GM23338 (cell line): Measurements from ENCODE around the gene NDEL1. TPM values are rescaled to one million over a fixed set of nuclear protein-coding genes. Genes with fewer than 3 reads are reported as not detected.

Experiments used
- ATAC-seq: fragments of 200-7000 bp; cut with Tn5 transposase; 3 replicates; pipeline ENCODE4 v1.9.1; 2020
- DNase-seq: peaks from one replicate; pipeline ENCODE4 v3.0.0-alpha.2; 2015; ENCODE audit warnings: low spot score
- H2AFZ ChIP-seq: fragments of 200-600 bp; sonication (generic); 2 replicates; pipeline ENCODE4 v1.8.0; 2016; ENCODE audit warnings: antibody characterized with exemption, mild to moderate bottlenecking, moderate library complexity
- H3F3A ChIP-seq: fragments of 200-600 bp; sonication (generic); replicated peaks from 2 replicates; pipeline ENCODE4 v1.8.0; 2017; ENCODE audit warnings: antibody characterized with exemption, mixed run types, low read depth
- H3K27ac ChIP-seq: fragments of 200-600 bp; sonication (generic); 2 replicates; pipeline ENCODE4 v1.6.1; 2016; ENCODE audit warnings: low read depth
- H3K27me3 ChIP-seq: fragments of 200-600 bp; sonication (generic); 2 replicates; pipeline ENCODE4 v1.8.0; 2016; ENCODE audit warnings: mild to moderate bottlenecking, mixed run types, moderate library complexity; ENCODE audit not compliant: insufficient read depth
- H3K36me3 ChIP-seq: fragments of 200-600 bp; sonication (generic); 2 replicates; pipeline ENCODE4 v1.8.0; 2016; ENCODE audit warnings: mild to moderate bottlenecking; ENCODE audit not compliant: insufficient read depth
- H3K4me1 ChIP-seq: fragments of 200-600 bp; sonication (generic); 2 replicates; pipeline ENCODE4 v1.8.0; 2016; ENCODE audit warnings: mild to moderate bottlenecking, moderate library complexity; ENCODE audit not compliant: insufficient read depth
- H3K4me2 ChIP-seq: fragments of 200-600 bp; sonication (generic); 2 replicates; pipeline ENCODE4 v1.7.1; 2017; ENCODE audit warnings: mixed run types
- H3K4me3 ChIP-seq: fragments of 200-600 bp; sonication (generic); 2 replicates; pipeline ENCODE4 v1.6.1; 2016; ENCODE audit warnings: mixed run types
- H3K79me2 ChIP-seq: fragments of 200-600 bp; sonication (generic); replicated peaks from 2 replicates; pipeline ENCODE4 v1.8.0; 2017; ENCODE audit warnings: mild to moderate bottlenecking; ENCODE audit not compliant: insufficient read depth
- H3K9me2 ChIP-seq: fragments of 200-600 bp; sonication (generic); 2 replicates; pipeline ENCODE4 v1.8.0; 2017; ENCODE audit not compliant: insufficient read depth
- H4K20me1 ChIP-seq: fragments of 200-600 bp; sonication (generic); replicated peaks from 2 replicates; pipeline ENCODE4 v1.8.0; 2017; ENCODE audit warnings: mild to moderate bottlenecking; ENCODE audit not compliant: insufficient read depth
- H3K27ac Mint-ChIP-seq: 2 replicates; pipeline ENCODE4 v1.8.0; 2020; ENCODE audit warnings: inconsistent platforms, mild to moderate bottlenecking, moderate library complexity, mixed read lengths
- H3K27me3 Mint-ChIP-seq: 3 replicates; pipeline ENCODE4 v1.8.0; 2022; ENCODE audit warnings: low read depth, mild to moderate bottlenecking, moderate library complexity, mixed read lengths, inconsistent platforms; ENCODE audit not compliant: insufficient read depth, poor library complexity
- H3K36me3 Mint-ChIP-seq: 3 replicates; pipeline ENCODE4 v1.8.0; 2021; ENCODE audit warnings: low read depth, mild to moderate bottlenecking, inconsistent platforms, moderate library complexity, mixed read lengths
- H3K4me1 Mint-ChIP-seq: 3 replicates; pipeline ENCODE4 v1.8.0; 2020; ENCODE audit warnings: mild to moderate bottlenecking, inconsistent platforms, mixed read lengths
- H3K4me3 Mint-ChIP-seq: 3 replicates; pipeline ENCODE4 v1.8.0; 2021; ENCODE audit warnings: moderate library complexity, mild to moderate bottlenecking, inconsistent platforms, mixed read lengths
- H3K9me3 Mint-ChIP-seq: 3 replicates; pipeline ENCODE4 v1.8.0; 2020; ENCODE audit warnings: moderate library complexity, mild to moderate bottlenecking, inconsistent platforms, mixed read lengths
- CREB1 ChIP-seq: fragments of 250-450 bp; sonication (Bioruptor Pico); IDR thresholded peaks from 2 replicates; pipeline ENCODE4 v1.5.0; 2020; ENCODE audit warnings: low read depth, mild to moderate bottlenecking, moderate library complexity
- CTCF ChIP-seq, 2 experiments: fragments of 200-600 bp in 1 of 2; sonication (generic) in 1 of 2; conservative IDR thresholded peaks; 2 replicates each; pipeline versions ENCODE4 v1.5.1 to v1.6.1; 2016 to 2017; ENCODE audit warnings: antibody characterized with exemption in 2 of 2, low read depth in 2 of 2, mild to moderate bottlenecking in 2 of 2, moderate library complexity in 1 of 2
- ETS1 ChIP-seq: IDR thresholded peaks from 2 replicates; pipeline ENCODE4 v1.6.1; 2016; ENCODE audit warnings: antibody characterized with exemption
- EZH2 ChIP-seq: fragments of 200-600 bp; sonication (generic); IDR thresholded peaks from one replicate; pipeline ENCODE4 v1.8.0; 2017; ENCODE audit warnings: antibody characterized with exemption, mild to moderate bottlenecking, low read depth; ENCODE audit not compliant: unreplicated experiment
- EZH2phosphoT487 ChIP-seq: fragments of 200-600 bp; sonication (generic); IDR thresholded peaks from one replicate; pipeline ENCODE4 v1.8.1; 2018; ENCODE audit warnings: antibody characterized with exemption; ENCODE audit not compliant: unreplicated experiment
- JUNB ChIP-seq: IDR thresholded peaks from one replicate; pipeline ENCODE4 v1.6.1; 2016; ENCODE audit warnings: antibody characterized with exemption; ENCODE audit not compliant: unreplicated experiment
- NANOG ChIP-seq: IDR thresholded peaks from 2 replicates; pipeline ENCODE4 v1.6.1; 2016; ENCODE audit warnings: antibody characterized with exemption, borderline replicate concordance
- POLR2AphosphoS5 ChIP-seq: IDR thresholded peaks from 2 replicates; pipeline ENCODE4 v1.6.1; 2016; ENCODE audit warnings: antibody characterized with exemption, low read depth
- REST ChIP-seq: IDR thresholded peaks from one replicate; pipeline ENCODE4 v1.6.1; 2018; ENCODE audit warnings: antibody characterized with exemption; ENCODE audit not compliant: unreplicated experiment
- STAT1 ChIP-seq: IDR thresholded peaks from one replicate; pipeline ENCODE4 v1.6.1; 2016; ENCODE audit warnings: antibody characterized with exemption; ENCODE audit not compliant: unreplicated experiment
- ZNF114 ChIP-seq: fragments of 250-450 bp; sonication (Bioruptor Pico); IDR thresholded peaks from 2 replicates; pipeline ENCODE4 v1.5.0; 2020; ENCODE audit warnings: mild to moderate bottlenecking, moderate library complexity
- ZNF331 ChIP-seq: fragments of 250-450 bp; sonication (Bioruptor Pico); IDR thresholded peaks from 2 replicates; pipeline ENCODE4 v1.5.0; 2020; ENCODE audit warnings: low read depth, mild to moderate bottlenecking, moderate library complexity
- ZNF462 ChIP-seq: fragments of 250-450 bp; sonication (Bioruptor Pico); IDR thresholded peaks from 2 replicates; pipeline ENCODE4 v1.5.0; 2020; ENCODE audit warnings: mild to moderate bottlenecking, moderate library complexity
- polyA plus RNA-seq: library from polyadenylated mRNA; unstranded; fragments of >200 nt; fragmentation: Nextera tagmentation; extraction: Ambion mirVana; gene quantifications from 2 replicates; pipeline ENCODE4 v1.2.1, GENCODE V29; 2016
- total RNA-seq: library from RNA; depleted of rRNA; stranded (reverse); fragments of >200 nt; shearing (Covaris generic); gene quantifications from 2 replicates; pipeline ENCODE4 v1.2.3, GENCODE V29; 2014

The NDEL1 gene
- total and polyA plus RNA-seq, 2 experiments from 2014 or later = 21.2 to 26.0 TPM

GRCh38 chr17:8386841-8387240 is 48.8 kb upstream of the NDEL1 start:
- Mint-ChIP-seq H3K36me3 (peaks cover 19% of the 10 kb centered on the region), H3K9me3 (peaks cover 3% of the 10 kb centered on the region; the same call in 1 of the 3 replicates), H3K27me3 (peaks cover 21% of the 10 kb centered on the region), H3K4me1 (peaks cover 13% of the 10 kb centered on the region), H3K4me3 (no peak overlapping the region), H3K27ac (no peak overlapping the region)
- ATAC-seq = no peak
- H3K36me3 ChIP-seq = peaks cover 3% of the 10 kb centered on the region; the same call in 1 of the 2 replicates
- H4K20me1 ChIP-seq = peaks cover 3% of the 10 kb centered on the region
- H3K4me2 ChIP-seq = no peak overlapping the region
- no peak for DNase-seq
- H3F3A ChIP-seq = peaks cover 8% of the 10 kb centered on the region
- H3K4me3 ChIP-seq = no peak overlapping the region
- peaks cover 12% of the 10 kb centered on the region for H3K4me1 ChIP-seq
- TF ChIP-seq ZNF114 (CRISPR knock-in tag) (no peak), ZNF331 (CRISPR knock-in tag) (no peak), ZNF462 (CRISPR knock-in tag) (no peak), EZH2phosphoT487 (no peak), CTCF (conservative IDR thresholded peaks at IDR 0.05; ENCODE audit: low read depth in 2 of 2) (no peak), POLR2AphosphoS5 (no peak), STAT1 (no peak), ETS1 (no peak), JUNB (no peak), CREB1 (CRISPR knock-in tag) (no peak), REST (no peak), EZH2 (no peak), NANOG (no peak)
- H2AFZ ChIP-seq = no peak overlapping the region
- peaks cover 11% of the 10 kb centered on the region for H3K79me2 ChIP-seq
- H3K27me3 ChIP-seq = no peaks in the 10 kb centered on the region
- no peaks in the 10 kb centered on the region for H3K9me2 ChIP-seq
- no peak overlapping the region for H3K27ac ChIP-seq
